ENCODE results near the gene EMP2.

GRCh38 chr16:10629592-10629963 is 49.2 kb upstream of the EMP2 start:
- no peak for TF ChIP-seq POLR2AphosphoS5 (IDR thresholded peaks at IDR 0.05; ENCODE audit: low read depth, low read length)
- TF ChIP-seq TAF1 (IDR thresholded peaks at IDR 0.05; ENCODE audit: low read depth, low read length) = no peak
- TF ChIP-seq POLR2A (IDR thresholded peaks at IDR 0.05; ENCODE audit: low read depth, low read length) = no peak
- no peak for TF ChIP-seq PAX5 (IDR thresholded peaks at IDR 0.05; ENCODE audit: insufficient read depth, low read length, severe bottlenecking)
- TF ChIP-seq POU2F2 (IDR thresholded peaks at IDR 0.05; ENCODE audit: low read depth, low read length) = no peak
- no peak for TF ChIP-seq SPI1 (IDR thresholded peaks at IDR 0.05; ENCODE audit: low read depth, low read length)
